HL-60 (cell line): ENCODE data around the gene ZNF566.

Experiments
- DNase-seq, 2 experiments: peaks; one replicate each; pipeline ENCODE4 v3.0.0-alpha.2; 2010 to 2020; ENCODE audit warnings: low read depth in 1 of 2, low spot score in 1 of 2
- H3K27ac ChIP-seq: fragments of 250-450 bp; sonication (Bioruptor Pico); replicated peaks from 2 replicates; pipeline ENCODE4 v1.5.1; 2020; ENCODE audit warnings: mild to moderate bottlenecking, moderate library complexity
- H3K27me3 ChIP-seq: fragments of 250-450 bp; sonication (Bioruptor Pico); 2 replicates; pipeline ENCODE4 v1.5.1; 2021; ENCODE audit warnings: mild to moderate bottlenecking, moderate library complexity; ENCODE audit not compliant: insufficient read depth, poor library complexity, severe bottlenecking
- H3K4me3 ChIP-seq: replicated peaks from 2 replicates; pipeline ENCODE4 v1.5.1; 2011; ENCODE audit warnings: mild to moderate bottlenecking, control low read depth, low read length; ENCODE audit not compliant: insufficient read depth
- GABPA ChIP-seq: IDR thresholded peaks from 2 replicates; pipeline ENCODE4 v1.6.1; 2012; ENCODE audit warnings: low read depth
- POLR2AphosphoS5 ChIP-seq: IDR thresholded peaks from 2 replicates; pipeline ENCODE4 v1.6.1; 2012; ENCODE audit warnings: low read depth
- SPI1 ChIP-seq: IDR thresholded peaks from 2 replicates; pipeline ENCODE4 v1.6.1; 2012; ENCODE audit warnings: low read depth, mild to moderate bottlenecking, borderline replicate concordance
- TF ChIP-seq, protein P1 (sequence below): IDR thresholded peaks from one replicate; pipeline ENCODE4 v1.5.1; 2011; ENCODE audit warnings: low read length, control low read depth, inconsistent platforms; ENCODE audit not compliant: insufficient read depth
- TF ChIP-seq, protein P2 (sequence below): IDR thresholded peaks from 2 replicates; pipeline ENCODE4 v1.6.1; 2012; ENCODE audit warnings: low read depth; ENCODE audit not compliant: insufficient replicate concordance

The ZNF566 gene

DNA sequence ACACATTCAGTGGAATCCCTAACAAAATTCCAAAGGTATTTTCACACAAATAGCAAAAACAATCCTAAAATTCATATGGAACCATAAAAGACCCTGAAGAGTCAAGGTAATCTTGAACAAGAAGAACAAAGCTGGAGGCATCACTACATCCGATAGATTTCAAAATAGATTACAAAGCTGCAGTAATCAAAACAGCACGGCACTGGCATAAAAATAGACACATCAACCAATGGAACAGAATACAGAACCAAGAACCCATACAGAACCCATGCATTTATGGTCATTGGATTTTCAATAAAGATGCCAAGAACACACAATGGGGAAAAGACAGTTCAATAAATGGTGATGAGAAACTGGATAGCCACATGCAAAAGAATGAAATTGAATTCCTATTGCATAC, 32.5 kb downstream of the ZNF566 start:
- Histone ChIP-seq H3K4me3 (no peak overlapping the region), H3K27ac (no peak overlapping the region), H3K27me3 (no peaks in the 10 kb centered on the region)
- TF ChIP-seq, protein P1, sequence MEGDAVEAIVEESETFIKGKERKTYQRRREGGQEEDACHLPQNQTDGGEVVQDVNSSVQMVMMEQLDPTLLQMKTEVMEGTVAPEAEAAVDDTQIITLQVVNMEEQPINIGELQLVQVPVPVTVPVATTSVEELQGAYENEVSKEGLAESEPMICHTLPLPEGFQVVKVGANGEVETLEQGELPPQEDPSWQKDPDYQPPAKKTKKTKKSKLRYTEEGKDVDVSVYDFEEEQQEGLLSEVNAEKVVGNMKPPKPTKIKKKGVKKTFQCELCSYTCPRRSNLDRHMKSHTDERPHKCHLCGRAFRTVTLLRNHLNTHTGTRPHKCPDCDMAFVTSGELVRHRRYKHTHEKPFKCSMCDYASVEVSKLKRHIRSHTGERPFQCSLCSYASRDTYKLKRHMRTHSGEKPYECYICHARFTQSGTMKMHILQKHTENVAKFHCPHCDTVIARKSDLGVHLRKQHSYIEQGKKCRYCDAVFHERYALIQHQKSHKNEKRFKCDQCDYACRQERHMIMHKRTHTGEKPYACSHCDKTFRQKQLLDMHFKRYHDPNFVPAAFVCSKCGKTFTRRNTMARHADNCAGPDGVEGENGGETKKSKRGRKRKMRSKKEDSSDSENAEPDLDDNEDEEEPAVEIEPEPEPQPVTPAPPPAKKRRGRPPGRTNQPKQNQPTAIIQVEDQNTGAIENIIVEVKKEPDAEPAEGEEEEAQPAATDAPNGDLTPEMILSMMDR, result no peak
- TF ChIP-seq SPI1, result no peak
- TF ChIP-seq GABPA, result no peak
- TF ChIP-seq POLR2AphosphoS5, result no peak
- no peak for DNase-seq

DNA sequence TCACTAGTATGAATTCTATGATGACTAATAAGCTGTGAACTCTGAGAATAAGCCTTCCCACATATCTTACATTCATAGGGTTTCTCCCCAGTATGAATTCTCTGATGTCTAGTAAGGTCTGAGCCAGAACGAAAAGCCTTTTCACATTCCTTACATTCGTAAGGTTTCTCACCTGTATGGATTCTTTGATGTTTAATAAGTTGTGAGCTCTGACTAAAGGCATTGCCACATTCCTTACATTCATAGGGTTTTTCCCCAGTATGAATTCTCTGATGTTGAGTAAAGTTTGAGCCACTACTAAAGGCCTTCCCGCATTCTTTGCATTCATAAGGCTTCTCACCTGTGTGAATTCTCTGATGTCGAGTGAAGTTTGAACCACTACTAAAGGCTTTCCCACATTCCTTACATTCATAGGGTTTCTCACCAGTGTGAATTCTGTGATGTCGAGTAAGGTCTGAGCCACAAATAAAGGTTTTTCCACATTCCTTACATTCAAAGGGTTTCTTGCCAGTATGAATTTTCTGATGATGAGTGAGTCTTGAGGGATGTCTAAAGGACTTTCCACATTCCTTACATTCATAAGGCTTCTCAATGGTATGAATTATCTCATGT, 40.2 kb downstream of the ZNF566 start:
- Histone ChIP-seq H3K27ac (no peak overlapping the region), H3K27me3 (no peaks in the 10 kb centered on the region), H3K4me3 (no peak overlapping the region)
- TF ChIP-seq, protein P2, sequence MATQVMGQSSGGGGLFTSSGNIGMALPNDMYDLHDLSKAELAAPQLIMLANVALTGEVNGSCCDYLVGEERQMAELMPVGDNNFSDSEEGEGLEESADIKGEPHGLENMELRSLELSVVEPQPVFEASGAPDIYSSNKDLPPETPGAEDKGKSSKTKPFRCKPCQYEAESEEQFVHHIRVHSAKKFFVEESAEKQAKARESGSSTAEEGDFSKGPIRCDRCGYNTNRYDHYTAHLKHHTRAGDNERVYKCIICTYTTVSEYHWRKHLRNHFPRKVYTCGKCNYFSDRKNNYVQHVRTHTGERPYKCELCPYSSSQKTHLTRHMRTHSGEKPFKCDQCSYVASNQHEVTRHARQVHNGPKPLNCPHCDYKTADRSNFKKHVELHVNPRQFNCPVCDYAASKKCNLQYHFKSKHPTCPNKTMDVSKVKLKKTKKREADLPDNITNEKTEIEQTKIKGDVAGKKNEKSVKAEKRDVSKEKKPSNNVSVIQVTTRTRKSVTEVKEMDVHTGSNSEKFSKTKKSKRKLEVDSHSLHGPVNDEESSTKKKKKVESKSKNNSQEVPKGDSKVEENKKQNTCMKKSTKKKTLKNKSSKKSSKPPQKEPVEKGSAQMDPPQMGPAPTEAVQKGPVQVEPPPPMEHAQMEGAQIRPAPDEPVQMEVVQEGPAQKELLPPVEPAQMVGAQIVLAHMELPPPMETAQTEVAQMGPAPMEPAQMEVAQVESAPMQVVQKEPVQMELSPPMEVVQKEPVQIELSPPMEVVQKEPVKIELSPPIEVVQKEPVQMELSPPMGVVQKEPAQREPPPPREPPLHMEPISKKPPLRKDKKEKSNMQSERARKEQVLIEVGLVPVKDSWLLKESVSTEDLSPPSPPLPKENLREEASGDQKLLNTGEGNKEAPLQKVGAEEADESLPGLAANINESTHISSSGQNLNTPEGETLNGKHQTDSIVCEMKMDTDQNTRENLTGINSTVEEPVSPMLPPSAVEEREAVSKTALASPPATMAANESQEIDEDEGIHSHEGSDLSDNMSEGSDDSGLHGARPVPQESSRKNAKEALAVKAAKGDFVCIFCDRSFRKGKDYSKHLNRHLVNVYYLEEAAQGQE, result no peak
- no peak for TF ChIP-seq POLR2AphosphoS5
- TF ChIP-seq GABPA, result no peak
- no peak for TF ChIP-seq SPI1
- TF ChIP-seq, protein P1, result no peak
- no peak for DNase-seq

DNA sequence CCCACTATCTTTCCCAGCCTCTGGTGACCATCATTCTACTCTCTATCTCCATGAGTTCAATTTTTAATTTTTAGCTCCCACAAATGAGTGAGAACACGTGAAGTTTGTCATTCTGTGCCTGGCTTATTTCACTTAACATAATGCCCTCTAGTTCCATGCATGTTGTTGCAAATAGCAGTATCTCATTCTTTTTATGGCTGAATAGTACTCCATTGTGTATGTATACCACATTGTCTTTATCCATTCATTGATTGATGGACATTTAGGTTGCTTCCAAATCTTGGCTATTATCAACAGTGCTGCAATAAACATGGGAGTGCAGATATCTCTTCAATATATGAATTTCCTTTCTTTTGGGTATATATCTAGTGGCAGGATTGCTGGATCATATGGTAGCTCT, 48.0 kb downstream of the ZNF566 start:
- no peak overlapping the region for H3K4me3 ChIP-seq
- no peaks in the 10 kb centered on the region for H3K27me3 ChIP-seq
- no peak overlapping the region for H3K27ac ChIP-seq
- no peak for DNase-seq
- TF ChIP-seq, protein P1, result no peak
- TF ChIP-seq POLR2AphosphoS5 (no peak), GABPA (no peak), SPI1 (no peak)
- TF ChIP-seq, protein P2, result no peak

DNA sequence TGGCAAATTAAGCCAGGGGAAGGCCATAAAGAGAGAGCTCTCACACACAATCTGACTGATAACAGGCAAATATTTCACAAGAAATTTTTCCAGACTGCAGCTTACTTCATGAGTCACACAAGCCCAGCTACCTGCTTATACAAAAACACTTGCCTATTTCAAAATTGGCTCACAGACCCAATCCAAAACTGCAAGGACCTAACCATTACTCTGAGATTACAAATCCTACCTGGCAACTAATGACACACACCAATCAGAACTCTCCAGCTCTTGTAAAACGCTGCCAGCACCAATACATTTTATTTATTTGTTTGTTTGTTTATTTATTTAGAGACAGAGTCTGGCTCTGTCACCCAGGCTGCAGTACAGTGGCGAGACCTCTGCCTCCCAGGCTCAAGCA, 52.8 kb downstream of the ZNF566 start:
- no peak for DNase-seq
- TF ChIP-seq GABPA (no peak), SPI1 (no peak), POLR2AphosphoS5 (no peak)
- TF ChIP-seq, protein P2, result no peak
- TF ChIP-seq, protein P1, result no peak
- Histone ChIP-seq H3K4me3 (no peak overlapping the region), H3K27ac (no peak overlapping the region), H3K27me3 (no peaks in the 10 kb centered on the region)
